ENCODE measurements around the gene MED12L.
"Not testable (repeated sequence)": the region's sequence is repeated elsewhere in the genome, so short reads cannot be mapped to it uniquely, and the experiment has no call there.

The MED12L gene

GRCh38 chr3:151085227-151085888, at the start of gene MED12L:
TSS of gene MED12L (plus strand) at chr3:151085664. CDS start at chr3:151086927, 1,263 bp downstream.
- peak; percentile 87 for DNase-seq

GRCh38 chr3:151037746-151038477, 47.6 kb upstream of the MED12L start:
- DNase-seq: peak; percentile 72

- no peak for DNase-seq
Measured at GRCh38 chr3:151044706-151045105, 40.8 kb upstream of the MED12L start.

- no peak for DNase-seq
Measured at GRCh38 chr3:151047636-151048035, 37.8 kb upstream of the MED12L start.

- no peak for DNase-seq
Measured at GRCh38 chr3:151051533-151051932, 33.9 kb upstream of the MED12L start.

- no peak for DNase-seq
Measured at GRCh38 chr3:151052346-151052745, 33.1 kb upstream of the MED12L start.

- no peak for DNase-seq
Measured at GRCh38 chr3:151052756-151053155, 32.7 kb upstream of the MED12L start.

- DNase-seq: no peak
Measured at GRCh38 chr3:151058740-151059139, 26.7 kb upstream of the MED12L start.

GRCh38 chr3:151062611-151063010, 22.9 kb upstream of the MED12L start:
- peak; percentile 53 for DNase-seq

- no peak for DNase-seq
Measured at GRCh38 chr3:151067158-151067557, 18.3 kb upstream of the MED12L start.

GRCh38 chr3:151072842-151073241, 12.6 kb upstream of the MED12L start:
- not testable (repeated sequence) for DNase-seq

GRCh38 chr3:151074256-151074655, 11.2 kb upstream of the MED12L start:
- DNase-seq: no peak

GRCh38 chr3:151075869-151076562, 9.4 kb upstream of the MED12L start:
- no peak for DNase-seq

GRCh38 chr3:151076626-151077025, 8.8 kb upstream of the MED12L start:
- no peak for DNase-seq

- DNase-seq: not testable (repeated sequence)
Measured at GRCh38 chr3:151081082-151081481, 4.4 kb upstream of the MED12L start.

- DNase-seq: no peak
Measured at GRCh38 chr3:151082880-151083838, 2.3 kb upstream of the MED12L start.

- DNase-seq: no peak
Measured at GRCh38 chr3:151084893-151085226, 604 bp upstream of the MED12L start.

GRCh38 chr3:151085889-151086483, 522 bp downstream of the MED12L start:
- DNase-seq: peak; percentile 62

- DNase-seq: peak; percentile 93
Measured at GRCh38 chr3:151086484-151087456, 1.3 kb downstream of the MED12L start.

- DNase-seq: no peak
Measured at GRCh38 chr3:151087648-151088047, 2.2 kb downstream of the MED12L start.
